ENCODE measurements around the gene C10orf67. TPM values are rescaled to one million over a fixed set of nuclear protein-coding genes. Genes with fewer than 3 reads are reported as not detected.

C10orf67 gene
- total and polyA plus RNA-seq, 4 experiments from 2014 or later: 0.16 to 0.31 TPM; not detected in 2

GRCh38 chr10:23155169-23155568 lies 189.4 kb downstream of the C10orf67 start:
- intact Hi-C loops (cut with micrococcal nuclease): no loop called here
- POLR2A ChIA-PET (ENCODE audit: partially characterized antibody): no interaction called here
- H3K4me3 Mint-ChIP-seq: no peak overlapping the region
- Histone ChIP-seq H3K4me3 (ENCODE audit: low read length in 2 of 2) (no peak overlapping the region), H3K36me3 (ENCODE audit: insufficient read depth, low read length) (no peaks in the 10 kb centered on the region), H3K4me1 (ENCODE audit: insufficient read depth, low read length) (peaks cover 4% of the 10 kb centered on the region), H3K9me3 (ENCODE audit: control insufficient read depth in 1 of 2, low read length in 2 of 2) (no peaks in the 10 kb centered on the region), H3K27me3 (ENCODE audit: insufficient read depth, low read length) (peaks cover 4% of the 10 kb centered on the region), H3K27ac (ENCODE audit: low read depth, low read length) (no peak overlapping the region)
- peaks cover 18 to 32% of the 10 kb centered on the region in 2 donors for H3K27me3 Mint-ChIP-seq
- no peaks in the 10 kb centered on the region for H3K9me3 Mint-ChIP-seq
- H3K27ac Mint-ChIP-seq: no peak overlapping the region
- CTCF ChIA-PET (ENCODE audit: partially characterized antibody): interaction anchor here (0.7 to 1.4 kb wide), 2 partner anchors 8 to 375 kb away, joined by 3 to 5 read pairs; no protein-coding TSS in a partner anchor
- H3K36me3 Mint-ChIP-seq: no peaks in the 10 kb centered on the region
- peaks cover 0 to 7% (median 3%) of the 10 kb centered on the region in 4 donors for H3K4me1 Mint-ChIP-seq
- no peak for DNase-seq

Small RNA genes within 50 kb of the gene (microRNA-seq; reads per million reads assigned to microRNA genes)
- gene MIR1254-2 (ENCODE audit: borderline microRNAs expressed, borderline number of aligned reads, borderline replicate concordance): not detected

Other genes starting within 250 kb of the C10orf67 start
- gene MSRB2, start 249.2 kb downstream of the C10orf67 start, total RNA-seq: 1 to 10 TPM; 5.3 to 7.1 TPM
- gene MSRB2, start 249.2 kb downstream of the C10orf67 start, polyA plus RNA-seq: 10 to 100 TPM; 10.7 to 13.0 TPM
- not detected for gene PTF1A, start 152.5 kb downstream of the C10orf67 start, total RNA-seq
- gene PTF1A, start 152.5 kb downstream of the C10orf67 start, polyA plus RNA-seq: not detected
- gene OTUD1, start 94.3 kb upstream of the C10orf67 start, total RNA-seq: 10 to 100 TPM; 36.2 to 37.7 TPM
- 10 to 100 TPM in 1 of 2 donors, 1 to 10 TPM in 1; 6.5 to 17.4 TPM for gene OTUD1, start 94.3 kb upstream of the C10orf67 start, polyA plus RNA-seq